HG02678 (cell line): ENCODE measurements around the gene PHTF1.
"Not testable (repeated sequence)": the region's sequence is repeated elsewhere in the genome, so short reads cannot be mapped to it uniquely, and the experiment has no call there.

Experiments
- ATAC-seq: cut with Tn5 transposase; IDR thresholded peaks from one replicate; pipeline ENCODE4 v1.9.1; 2021; ENCODE audit warnings: mild to moderate bottlenecking, moderate library complexity; ENCODE audit not compliant: unreplicated experiment

Gene PHTF1

GRCh38 chr1:113732802-113733201, 26.5 kb downstream of the PHTF1 start:
- ATAC-seq = no peak

DNA sequence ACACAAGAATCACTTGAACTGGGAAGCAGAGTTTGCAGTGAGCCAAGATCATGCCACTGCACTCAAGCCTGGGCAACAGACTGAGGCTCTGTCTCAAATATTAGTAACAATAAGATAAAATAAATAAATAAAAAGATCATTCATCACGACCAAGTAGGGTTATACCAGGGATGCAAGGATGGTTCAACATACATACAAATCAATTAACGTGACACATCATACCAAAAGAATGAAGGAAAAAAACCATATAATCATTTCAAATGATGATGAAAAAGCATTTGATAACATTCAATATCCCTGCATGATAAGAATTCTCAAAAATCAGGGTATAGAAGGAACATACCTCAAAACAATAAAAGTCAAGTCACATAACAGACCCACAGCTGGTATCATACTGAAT, 38.3 kb downstream of the PHTF1 start:
- ATAC-seq = no peak

DNA sequence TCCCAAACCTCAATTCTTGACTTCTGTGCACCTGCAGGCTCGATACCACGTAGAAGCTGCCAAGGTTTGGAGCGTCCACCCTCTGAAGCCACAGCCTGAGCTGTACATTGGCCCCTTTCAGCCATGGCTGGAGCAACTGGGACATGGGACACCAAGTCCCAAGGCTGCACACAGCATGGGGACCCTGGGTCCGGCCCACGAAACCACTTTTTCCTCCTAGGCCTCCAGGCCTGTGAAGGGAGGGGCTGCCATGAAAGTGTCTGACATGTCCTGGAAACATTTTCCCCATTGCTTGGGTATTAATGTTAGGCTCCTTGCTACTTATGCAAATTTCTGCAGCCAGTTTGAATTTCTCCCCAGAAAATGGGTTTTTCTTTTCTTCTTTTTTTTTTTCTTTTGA, 40.7 kb downstream of the PHTF1 start:
- ATAC-seq = not testable (repeated sequence)

- ATAC-seq = not testable (repeated sequence)
Measured at GRCh38 chr1:113717506-113717905, 41.8 kb downstream of the PHTF1 start.

GRCh38 chr1:113714606-113715269, 44.5 kb downstream of the PHTF1 start:
- ATAC-seq = no peak

- no peak for ATAC-seq
Measured at GRCh38 chr1:113701429-113701828, 57.9 kb downstream of the PHTF1 start.

- ATAC-seq = no peak
Measured at GRCh38 chr1:113694910-113695309, 64.4 kb downstream of the PHTF1 start.

DNA sequence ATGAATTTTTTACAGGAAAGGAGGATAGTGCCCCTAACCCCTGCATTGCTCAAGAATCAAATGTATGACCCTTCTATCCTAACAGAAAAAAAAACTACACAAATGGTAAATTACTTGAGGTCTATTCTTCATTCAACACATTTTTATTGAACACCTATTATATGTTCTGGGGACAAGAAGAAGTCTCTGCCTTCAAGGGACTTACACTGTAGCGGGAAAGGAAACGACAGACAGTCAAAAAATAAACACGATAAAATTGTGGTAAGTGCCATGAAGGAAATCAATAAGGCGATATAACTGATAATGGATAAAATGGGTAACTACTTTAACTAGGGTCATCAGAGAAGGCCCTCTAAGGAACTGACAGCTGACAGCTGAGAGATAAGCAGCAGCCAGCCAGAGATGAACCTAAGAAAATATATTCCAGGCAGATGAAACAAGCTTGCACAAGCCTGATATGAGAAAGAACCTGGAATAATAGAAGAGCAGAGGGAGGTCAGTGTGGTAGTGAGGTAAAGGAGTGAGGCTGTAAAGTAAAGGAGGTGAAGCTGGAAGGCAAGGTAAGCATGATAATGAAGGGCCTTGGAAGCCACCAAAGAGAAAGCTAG, 66.4 kb downstream of the PHTF1 start:
- ATAC-seq = no peak

DNA sequence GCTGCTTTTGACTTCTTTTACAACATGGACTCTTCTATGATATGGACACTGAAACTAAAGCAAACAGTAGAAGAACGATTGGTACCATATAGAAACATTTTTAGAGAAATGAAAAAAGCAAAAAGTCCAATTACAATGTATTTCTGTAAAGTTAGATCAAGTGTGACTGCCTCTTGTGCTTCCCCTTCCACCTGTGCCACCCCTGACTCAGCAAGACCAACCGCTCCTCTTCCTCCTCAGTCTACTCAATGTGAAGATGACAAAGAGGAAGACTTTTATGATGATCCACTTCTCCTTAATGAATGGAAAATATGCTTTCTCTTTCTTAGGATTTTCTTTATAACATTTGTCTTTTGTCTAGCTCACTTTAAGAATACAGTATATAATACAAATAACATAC, 66.9 kb downstream of the PHTF1 start:
- ATAC-seq = no peak

GRCh38 chr1:113691184-113691583, 68.1 kb downstream of the PHTF1 start:
- no peak for ATAC-seq

DNA sequence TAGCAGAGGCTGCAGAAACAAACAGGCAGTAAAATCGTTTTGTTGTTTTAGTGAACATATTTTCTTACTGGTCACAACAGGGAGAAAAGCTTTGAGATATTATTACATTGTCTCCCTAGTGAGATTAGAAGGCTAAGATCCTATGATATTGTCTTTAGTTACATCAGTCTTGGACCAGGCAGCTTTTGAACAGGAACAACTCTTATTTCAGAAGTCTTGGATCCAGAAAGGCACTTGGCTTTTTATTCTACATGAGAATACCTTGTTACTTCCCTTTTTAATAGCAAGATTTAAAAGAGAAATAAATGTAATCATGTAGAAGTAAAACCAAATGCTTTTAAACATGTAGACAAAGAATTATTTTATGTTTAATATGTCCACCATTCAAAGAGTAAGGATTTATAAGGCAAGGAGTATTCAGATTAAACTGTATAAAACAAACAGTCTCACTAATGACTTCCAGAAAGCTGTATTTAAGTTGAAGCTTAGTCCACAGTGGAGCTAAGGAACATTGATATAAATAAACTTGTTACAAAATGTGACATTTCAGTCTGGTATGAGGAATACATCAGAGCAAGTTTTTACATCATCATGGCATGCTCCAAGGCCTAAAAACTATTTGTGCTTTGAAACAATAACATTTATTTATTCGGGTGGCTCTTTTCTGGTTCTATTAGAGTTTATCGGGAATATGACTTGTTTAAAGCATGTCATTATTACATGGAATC, 72.2 kb downstream of the PHTF1 start:
- ATAC-seq = no peak

GRCh38 chr1:113684153-113684541, 75.1 kb downstream of the PHTF1 start:
- ATAC-seq = no peak

GRCh38 chr1:113683384-113684152, 75.7 kb downstream of the PHTF1 start:
- no peak for ATAC-seq

DNA sequence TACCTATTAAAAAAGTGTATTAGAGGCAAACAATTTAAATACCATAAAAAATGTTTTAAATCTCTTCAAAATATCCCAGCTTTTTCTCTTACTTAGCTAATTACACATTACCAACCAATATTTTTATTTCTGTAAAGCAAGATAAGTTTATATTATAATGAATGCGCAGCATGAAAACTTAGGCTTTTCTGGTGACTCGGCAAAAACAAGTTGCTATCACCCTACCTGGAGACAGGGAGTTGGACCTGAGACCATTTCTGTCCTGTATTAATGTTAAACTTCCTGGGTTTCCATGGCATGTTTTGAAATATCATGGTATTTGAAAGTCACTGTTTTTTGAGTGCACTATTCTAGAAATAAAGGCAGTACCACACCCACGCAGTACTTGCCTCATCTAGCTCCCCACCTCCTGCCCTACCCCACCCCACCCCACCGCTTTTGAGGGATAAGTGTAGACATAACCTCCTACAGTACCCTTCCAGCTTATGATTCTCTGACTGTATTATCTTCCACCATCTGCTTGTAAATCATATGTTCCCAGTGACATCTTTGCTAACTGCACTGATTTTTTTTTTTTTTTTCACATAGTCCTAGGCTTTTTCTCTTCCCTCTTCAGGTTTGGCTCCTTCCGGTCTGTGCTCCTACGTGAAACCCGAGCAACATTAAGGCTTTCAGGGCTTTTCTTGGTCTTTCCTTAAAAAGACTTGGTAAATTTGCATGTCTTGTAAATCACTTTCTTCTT, 77.5 kb downstream of the PHTF1 start:
- no peak for ATAC-seq

DNA sequence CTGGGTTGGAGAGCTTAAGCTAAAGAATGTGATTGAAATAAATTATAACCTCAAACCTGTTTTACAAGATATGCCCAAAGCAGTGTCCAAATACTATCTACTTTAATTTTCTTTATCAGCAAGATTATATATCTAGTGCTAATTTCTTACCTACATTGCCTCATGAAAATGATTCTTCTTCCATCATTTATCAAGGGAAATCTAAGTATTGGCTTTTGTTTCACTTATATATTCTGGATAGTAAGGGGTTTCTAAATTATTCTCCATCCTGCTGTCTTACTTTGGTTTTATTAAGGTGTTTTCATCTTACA, 81.2 kb downstream of the PHTF1 start:
- ATAC-seq = no peak

GRCh38 chr1:113677250-113678158, 81.8 kb downstream of the PHTF1 start:
- ATAC-seq = no peak

DNA sequence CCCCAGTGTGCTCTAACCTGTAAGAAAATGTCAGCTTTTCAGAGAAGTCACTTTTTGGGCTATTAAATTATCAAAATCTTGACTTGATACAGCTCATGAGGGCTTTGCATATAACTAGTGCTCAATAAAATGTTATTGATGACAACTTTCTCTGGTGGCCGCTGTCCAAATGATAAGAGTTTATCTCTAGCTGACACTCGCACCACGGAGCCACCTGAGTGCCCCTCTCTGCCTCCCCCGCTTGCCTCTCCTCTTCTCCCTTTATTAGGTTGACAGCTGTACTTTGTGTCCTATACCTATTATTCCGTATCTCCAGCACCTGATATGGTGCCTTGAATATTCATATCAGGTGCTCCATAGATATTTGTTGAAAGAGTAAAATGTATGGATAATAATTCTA, 82.8 kb downstream of the PHTF1 start:
- no peak for ATAC-seq

DNA sequence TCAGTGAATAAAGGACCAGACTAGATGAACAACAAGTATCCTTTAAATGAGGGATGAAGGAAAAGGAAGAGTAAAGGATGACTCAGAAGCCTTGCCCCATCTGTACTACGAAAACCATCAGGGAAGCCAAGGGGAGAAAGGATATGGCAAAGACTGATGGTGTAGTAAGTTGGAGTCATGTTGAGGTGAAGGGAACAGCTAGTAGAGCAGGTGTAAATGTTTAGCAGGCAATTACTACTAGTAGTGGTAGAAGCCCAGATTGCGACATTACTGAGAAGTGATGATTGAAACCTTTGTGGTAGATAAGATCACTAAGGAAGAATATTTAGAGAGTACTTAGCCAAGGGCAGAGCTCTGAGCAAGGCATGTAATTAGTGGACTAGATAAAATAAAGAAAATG, 84.0 kb downstream of the PHTF1 start:
- ATAC-seq = no peak

- ATAC-seq = no peak
Measured at GRCh38 chr1:113674591-113674990, 84.7 kb downstream of the PHTF1 start.

GRCh38 chr1:113672491-113672890, 86.8 kb downstream of the PHTF1 start:
- no peak for ATAC-seq
